GM18951 (cell line): ENCODE results near the gene PCDHGC3.

ENCODE experiments used
- POLR2A ChIP-seq: IDR thresholded peaks from 4 replicates; pipeline ENCODE4 v1.6.1; 2011; ENCODE audit warnings: mild to moderate bottlenecking; ENCODE audit not compliant: insufficient read length, insufficient read depth; ENCODE audit errors: extremely low read depth
- in situ Hi-C: fragments of 300-500 bp; cut with MboI; formaldehyde crosslinking; loops from one replicate; pipeline ENCODE4 v1.12.0; 2022; ENCODE audit warnings: low sequenced_read_pairs, mixed read lengths, inconsistent platforms; ENCODE audit not compliant: unreplicated experiment

The PCDHGC3 gene

GRCh38 chr5:141476132-141476911 is 556 bp downstream of the PCDHGC3 start:
- no peak for TF ChIP-seq POLR2A
- in situ Hi-C loops, result no loop called here

DNA sequence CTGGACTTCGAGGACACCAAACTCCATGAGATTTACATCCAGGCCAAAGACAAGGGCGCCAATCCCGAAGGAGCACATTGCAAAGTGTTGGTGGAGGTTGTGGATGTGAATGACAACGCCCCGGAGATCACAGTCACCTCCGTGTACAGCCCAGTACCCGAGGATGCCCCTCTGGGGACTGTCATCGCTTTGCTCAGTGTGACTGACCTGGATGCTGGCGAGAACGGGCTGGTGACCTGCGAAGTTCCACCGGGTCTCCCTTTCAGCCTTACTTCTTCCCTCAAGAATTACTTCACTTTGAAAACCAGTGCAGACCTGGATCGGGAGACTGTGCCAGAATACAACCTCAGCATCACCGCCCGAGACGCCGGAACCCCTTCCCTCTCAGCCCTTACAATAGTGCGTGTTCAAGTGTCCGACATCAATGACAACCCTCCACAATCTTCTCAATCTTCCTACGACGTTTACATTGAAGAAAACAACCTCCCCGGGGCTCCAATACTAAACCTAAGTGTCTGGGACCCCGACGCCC is 1.3 kb downstream of the PCDHGC3 start:
- in situ Hi-C loops, result no loop called here

GRCh38 chr5:141477815-141478214 is 2.0 kb downstream of the PCDHGC3 start:
- TF ChIP-seq POLR2A, result no peak
- in situ Hi-C loops, result no loop called here

More for the DNA sequence above, 1.3 kb downstream of the PCDHGC3 start:
- TF ChIP-seq POLR2A, result no peak

DNA sequence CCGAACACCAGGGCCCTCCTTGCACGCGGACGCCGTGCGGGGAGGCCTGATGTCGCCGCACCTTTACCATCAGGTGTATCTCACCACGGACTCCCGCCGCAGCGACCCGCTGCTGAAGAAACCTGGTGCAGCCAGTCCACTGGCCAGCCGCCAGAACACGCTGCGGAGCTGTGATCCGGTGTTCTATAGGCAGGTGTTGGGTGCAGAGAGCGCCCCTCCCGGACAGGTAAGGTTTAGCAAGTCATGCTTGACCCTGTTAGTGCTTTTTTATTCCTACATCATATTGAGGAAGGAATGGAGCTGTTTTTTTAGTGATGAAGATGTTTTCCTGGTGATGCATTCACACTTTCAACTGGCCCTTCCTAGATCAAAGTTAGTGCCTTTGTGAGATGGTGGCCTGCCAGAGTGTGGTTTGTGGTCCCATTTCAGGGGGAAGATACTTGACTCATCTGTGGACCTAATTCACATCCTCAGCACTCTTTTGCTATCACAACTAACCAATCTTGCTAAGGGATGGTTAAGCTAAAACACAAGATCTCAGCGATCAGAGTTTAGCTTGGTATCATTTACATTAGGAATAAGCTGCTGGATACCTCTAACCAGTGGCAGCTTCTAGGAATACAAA is 2.7 kb downstream of the PCDHGC3 start:
- in situ Hi-C loops, result no loop called here
- TF ChIP-seq POLR2A, result no peak

DNA sequence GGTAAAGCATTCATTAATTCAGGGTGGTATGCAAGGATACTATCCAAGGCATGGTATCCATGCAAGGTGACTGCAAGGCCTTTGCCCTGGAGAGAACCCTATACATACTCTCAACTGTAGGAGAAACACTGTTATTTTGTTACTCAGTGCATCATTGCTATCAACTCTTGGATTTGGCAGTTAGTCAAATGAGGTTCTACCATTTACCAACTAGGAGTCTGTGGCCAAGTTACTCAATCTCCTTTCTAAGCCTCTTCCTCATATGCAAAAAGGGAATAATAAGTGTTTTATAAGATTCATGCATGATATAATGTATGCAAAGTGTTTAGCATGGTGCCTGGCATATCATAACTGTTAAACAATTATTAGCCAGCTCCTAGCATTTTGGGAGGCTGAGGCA is 4.0 kb downstream of the PCDHGC3 start:
- TF ChIP-seq POLR2A, result no peak
- in situ Hi-C loops, result no loop called here

DNA sequence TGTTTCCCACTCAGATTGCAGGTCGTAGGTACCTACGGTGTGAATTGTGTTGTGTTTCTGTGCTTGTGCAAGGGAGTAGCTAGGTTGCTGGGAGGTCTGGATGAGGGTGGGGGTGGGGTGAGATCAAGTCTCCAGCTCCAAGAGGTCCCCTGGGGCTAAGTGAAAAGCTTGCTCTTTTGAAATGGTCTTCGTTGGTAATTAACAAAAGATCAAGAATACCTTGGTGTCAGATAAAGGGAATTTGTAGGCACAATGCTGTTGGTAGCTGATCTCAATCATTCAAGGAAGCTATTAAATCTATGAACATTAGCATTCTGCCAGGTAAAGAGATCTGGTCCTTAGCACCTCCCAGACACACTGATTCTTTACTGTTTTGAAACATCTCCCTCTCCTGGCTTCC is 8.1 kb downstream of the PCDHGC3 start:
- in situ Hi-C loops, result no loop called here
- no peak for TF ChIP-seq POLR2A

DNA sequence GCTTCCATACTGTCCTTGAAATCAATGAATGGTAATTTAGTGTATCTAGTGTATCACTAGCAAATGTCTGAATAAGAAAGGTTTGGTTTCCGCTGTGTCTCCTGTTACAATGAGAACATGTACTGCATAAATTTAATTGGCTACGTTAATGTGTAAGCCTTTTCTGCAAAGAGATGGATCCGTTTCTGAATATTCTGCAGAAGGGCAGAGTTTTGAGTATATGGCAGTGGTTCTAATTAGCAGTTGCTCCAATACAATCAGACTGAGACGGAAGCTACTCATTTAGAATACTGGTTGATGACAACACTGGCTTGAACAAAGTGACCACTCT is 8.5 kb downstream of the PCDHGC3 start:
- no peak for TF ChIP-seq POLR2A
- in situ Hi-C loops, result no loop called here

GRCh38 chr5:141484641-141485311 is 9.0 kb downstream of the PCDHGC3 start, which contains the start of gene PCDHGC4:
TSS of gene PCDHGC4 (plus strand) at chr5:141485030. CDS start at chr5:141485174, 144 bp downstream.
- in situ Hi-C loops, result no loop called here
- no peak for TF ChIP-seq POLR2A

- in situ Hi-C loops, result no loop called here
- no peak for TF ChIP-seq POLR2A
Observed at GRCh38 chr5:141485321-141486055, 9.7 kb downstream of the PCDHGC3 start.

DNA sequence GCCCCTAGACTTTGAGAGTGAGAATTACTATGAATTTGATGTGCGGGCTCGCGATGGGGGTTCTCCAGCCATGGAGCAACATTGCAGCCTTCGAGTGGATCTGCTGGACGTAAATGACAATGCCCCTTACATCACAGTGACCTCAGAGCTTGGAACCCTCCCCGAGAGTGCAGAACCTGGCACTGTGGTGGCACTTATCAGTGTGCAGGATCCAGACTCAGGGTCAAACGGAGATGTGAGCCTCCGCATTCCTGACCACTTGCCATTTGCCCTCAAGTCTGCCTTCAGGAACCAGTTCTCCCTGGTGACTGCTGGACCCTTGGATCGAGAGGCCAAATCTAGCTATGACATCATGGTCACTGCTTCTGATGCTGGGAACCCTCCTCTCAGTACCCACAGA is 10.3 kb downstream of the PCDHGC3 start:
- no peak for TF ChIP-seq POLR2A
- in situ Hi-C loops, result no loop called here

- no peak for TF ChIP-seq POLR2A
Observed at GRCh38 chr5:141487131-141487530, 11.4 kb downstream of the PCDHGC3 start.

GRCh38 chr5:141488591-141489561 is 13.1 kb downstream of the PCDHGC3 start, which contains the start of gene PCDHGC5:
TSS of gene PCDHGC5 (plus strand) at chr5:141489081. CDS start at chr5:141489241, 160 bp downstream.
- in situ Hi-C loops, result no loop called here

More at GRCh38 chr5:141487131-141487530, 11.4 kb downstream of the PCDHGC3 start:
- in situ Hi-C loops, result no loop called here

More at GRCh38 chr5:141488591-141489561, 13.1 kb downstream of the PCDHGC3 start, which contains the start of gene PCDHGC5:
- TF ChIP-seq POLR2A, result no peak
